ENCODE data around the gene GPC3. TPM values are rescaled to one million over a fixed set of nuclear protein-coding genes. Genes with fewer than 3 reads are reported as not detected.

Gene GPC3
- total RNA-seq, 2 experiments from 2014 or later: 0.58 to 0.63 TPM

GRCh38 chrX:133610056-133610455, 375.3 kb downstream of the GPC3 start:
- POLR2A ChIA-PET: no interaction called here
- no peak for TF ChIP-seq CTCF (IDR thresholded peaks at IDR 0.05)
- no peaks in the 10 kb centered on the region for H3K27me3 Mint-ChIP-seq
- DNase-seq (no peak), ATAC-seq (no peak)
- intact Hi-C loops (cut with micrococcal nuclease): no loop called here
- H3K4me1 Mint-ChIP-seq (ENCODE audit: low read depth): no peaks in the 10 kb centered on the region
- CTCF ChIA-PET: no interaction called here
- no peak overlapping the region for H3K4me3 Mint-ChIP-seq
- H3K9me3 Mint-ChIP-seq: peaks cover 6% of the 10 kb centered on the region
- H3K27ac Mint-ChIP-seq: no peak overlapping the region
- no peaks in the 10 kb centered on the region for H3K36me3 Mint-ChIP-seq (ENCODE audit: low read depth)

GRCh38 chrX:133609166-133609565, 376.2 kb downstream of the GPC3 start:
- Mint-ChIP-seq H3K9me3 (peaks cover 4% of the 10 kb centered on the region), H3K4me3 (no peak overlapping the region), H3K36me3 (ENCODE audit: low read depth) (no peaks in the 10 kb centered on the region), H3K27me3 (no peaks in the 10 kb centered on the region), H3K27ac (no peak overlapping the region), H3K4me1 (ENCODE audit: low read depth) (no peaks in the 10 kb centered on the region)
- POLR2A ChIA-PET: no interaction called here
- CTCF ChIA-PET: no interaction called here
- DNase-seq (no peak), ATAC-seq (no peak)
- intact Hi-C loops (cut with micrococcal nuclease): no loop called here
- TF ChIP-seq CTCF (IDR thresholded peaks at IDR 0.05): no peak

GRCh38 chrX:133608406-133608805, 377.0 kb downstream of the GPC3 start:
- CTCF ChIA-PET: no interaction called here
- TF ChIP-seq CTCF (IDR thresholded peaks at IDR 0.05): no peak
- Mint-ChIP-seq H3K27me3 (no peaks in the 10 kb centered on the region), H3K4me3 (no peak overlapping the region), H3K27ac (no peak overlapping the region), H3K9me3 (no peaks in the 10 kb centered on the region), H3K4me1 (ENCODE audit: low read depth) (no peaks in the 10 kb centered on the region), H3K36me3 (ENCODE audit: low read depth) (no peaks in the 10 kb centered on the region)
- ATAC-seq: no peak
- POLR2A ChIA-PET: no interaction called here
- no peak for DNase-seq
- intact Hi-C loops (cut with micrococcal nuclease): no loop called here

- Mint-ChIP-seq H3K9me3 (no peaks in the 10 kb centered on the region), H3K36me3 (ENCODE audit: low read depth) (no peaks in the 10 kb centered on the region), H3K27me3 (no peaks in the 10 kb centered on the region), H3K27ac (no peak overlapping the region), H3K4me1 (ENCODE audit: low read depth) (no peaks in the 10 kb centered on the region), H3K4me3 (no peak overlapping the region)
- DNase-seq: no peak
- no peak for TF ChIP-seq CTCF (IDR thresholded peaks at IDR 0.05)
- no peak for ATAC-seq
- POLR2A ChIA-PET: no interaction called here
- CTCF ChIA-PET: no interaction called here
- intact Hi-C loops (cut with micrococcal nuclease): no loop called here
Measured at GRCh38 chrX:133607419-133608348, 377.7 kb downstream of the GPC3 start.

GRCh38 chrX:133606990-133607389, 378.4 kb downstream of the GPC3 start:
- CTCF ChIA-PET: no interaction called here
- no peak for ATAC-seq
- DNase-seq: no peak
- POLR2A ChIA-PET: no interaction called here
- Mint-ChIP-seq H3K4me1 (ENCODE audit: low read depth) (no peaks in the 10 kb centered on the region), H3K36me3 (ENCODE audit: low read depth) (no peaks in the 10 kb centered on the region), H3K27me3 (no peaks in the 10 kb centered on the region), H3K27ac (no peak overlapping the region), H3K4me3 (no peak overlapping the region), H3K9me3 (no peaks in the 10 kb centered on the region)
- intact Hi-C loops (cut with micrococcal nuclease): no loop called here
- no peak for TF ChIP-seq CTCF (IDR thresholded peaks at IDR 0.05)

All from activated CD8-positive, alpha-beta T cell treated with anti-CD3 and anti-CD28 coated beads for 36 hours (primary cell).